Psoas muscle (tissue), 8 donors: ENCODE data around the gene CAPRIN1. TPM values are rescaled to one million over a fixed set of nuclear protein-coding genes. Genes with fewer than 3 reads are reported as not detected.
"Not testable (repeated sequence)": the region's sequence is repeated elsewhere in the genome, so short reads cannot be mapped to it uniquely, and the experiment has no call there.

Experiments used
- ATAC-seq, 4 donors: fragments of 200-7000 bp; cut with Tn5 transposase; one replicate each; pipeline ENCODE4 v1.9.1; 2020; ENCODE audit warnings: moderate library complexity in 3 of 4, mild to moderate bottlenecking in 2 of 4
- DNase-seq, 2 donors: peaks; one replicate each; pipeline ENCODE4 v3.0.0-alpha.2; 2020
- H3K27ac ChIP-seq: fragments of 200-600 bp; one replicate; pipeline ENCODE4 v1.8.0; 2022
- H3K27me3 ChIP-seq, 3 donors: fragments of 200-600 bp in 1 of 3; one replicate each; pipeline versions ENCODE4 v1.6.1 to v1.8.0; 2013 to 2022; ENCODE audit warnings: low read length in 2 of 3, mild to moderate bottlenecking in 2 of 3, moderate library complexity in 1 of 3; ENCODE audit not compliant: insufficient read depth in 3 of 3
- H3K36me3 ChIP-seq, 2 donors: fragments of 200-600 bp in 1 of 2; one replicate each; pipeline versions ENCODE4 v1.6.1 to v1.8.0; 2013 to 2022; ENCODE audit warnings: low read depth in 1 of 2, mild to moderate bottlenecking in 1 of 2, moderate library complexity in 1 of 2; ENCODE audit not compliant: insufficient read depth in 1 of 2
- H3K4me1 ChIP-seq: fragments of 200-600 bp; one replicate; pipeline ENCODE4 v1.8.0; 2022
- H3K4me3 ChIP-seq: fragments of 200-600 bp; one replicate; pipeline ENCODE4 v1.8.0; 2022; ENCODE audit warnings: mild to moderate bottlenecking
- H3K9me3 ChIP-seq: fragments of 200-600 bp; one replicate; pipeline ENCODE4 v1.8.0; 2022
- CTCF ChIP-seq: fragments of 200-600 bp; IDR thresholded peaks from one replicate; pipeline ENCODE4 v1.8.0; 2022; ENCODE audit warnings: antibody characterized with exemption
- WGBS, 3 donors: extraction: QIAGEN DNeasy Blood & Tissue Kit; methylation state at CpG; one replicate each; pipeline versions ENCODE4 v1.1.6 to v1.1.7; 2013; 5-methylcytosine and 5-hydroxymethylcytosine counted together
- intact Hi-C, 2 donors: fragments of 100-400 bp; cut with DNase I; formaldehyde crosslinking; loops; one replicate each; pipeline versions ENCODE4 v1.11.0 to v1.14.2; 2022
- polyA plus RNA-seq, 3 donors: library from polyadenylated mRNA; stranded (reverse); fragments of 200-250 nt; gene quantifications; one replicate each; pipeline ENCODE4 v1.2.3, GENCODE V29; 2013
- total RNA-seq, 4 donors: library from RNA; stranded (reverse); fragmentation: NEBNext Ultra II Directional in 2 of 4; extraction: Animal tissue kit (Norgen Biotek cat#: 25700) in 2 of 4; gene quantifications; one replicate each; pipeline versions ENCODE4 v1.2.1 to v1.2.4, GENCODE V29; 2021 to 2023
- donor health status: healthy with polysubstance abuse.
- donor health status: DM: no; HTN: no; CAD: no; lungs with moderate emphysema.
- donor health status: Bipolar disorder and iron deficiency.
- donor health status: healthy.
- donor health status: DM: yes; HTN: yes; CAD: no.
- donor health status: DM: no; HTN: no; CAD: no.
- donor health status: DM: no; HTN: no; CAD: no.
- donor health status: DM: yes; HTN: yes; CAD: no.

CAPRIN1 gene
- total and polyA plus RNA-seq, 7 donors: 31.4 to 122 (median 70.3) TPM

- intact Hi-C loops: loop anchor here (1.0 to 10.0 kb wide), 4 partner anchors 52 to 890 kb away; partner anchors contain the start of genes NAT10 (in 2 of the 2) and CSTF3 (in 1 of the 2)
- H3K27ac ChIP-seq: peak overlapping the region; percentile 95
- peak overlapping the region; percentile 92 for H3K4me3 ChIP-seq
- H3K4me1 ChIP-seq: peaks cover 52% of the 10 kb centered on the region
- no peaks in the 10 kb centered on the region for H3K27me3 ChIP-seq
- ATAC-seq (no peak), DNase-seq (peak; percentile 29 to 64)
- H3K36me3 ChIP-seq: peaks cover 3 to 15% of the 10 kb centered on the region in 2 donors
- no peak for TF ChIP-seq CTCF
- WGBS, 3 donors: 0 to 1% (median 1%) methylated on average over 40 of the region's 40 CpGs
- no peaks in the 10 kb centered on the region for H3K9me3 ChIP-seq
Observed at GRCh38 chr11:34052608-34053160, 1.2 kb downstream of the CAPRIN1 start.

GRCh38 chr11:34053161-34053686 is 1.7 kb downstream of the CAPRIN1 start:
- Histone ChIP-seq H3K9me3 (no peaks in the 10 kb centered on the region), H3K36me3 (peaks cover 3 to 15% of the 10 kb centered on the region in 2 donors), H3K27ac (peak overlapping the region; percentile 95), H3K4me3 (peak overlapping the region; percentile 92), H3K4me1 (peaks cover 57% of the 10 kb centered on the region), H3K27me3 (no peaks in the 10 kb centered on the region)
- intact Hi-C loops: loop anchor here (1.0 to 10.0 kb wide), 4 partner anchors 52 to 891 kb away; partner anchors contain the start of genes NAT10 (in 2 of the 2) and CSTF3 (in 1 of the 2)
- ATAC-seq: peak in 1 of 4 donors; percentile 19
- no peak for TF ChIP-seq CTCF
- 2 to 3% (median 2%) methylated on average over 23 to 24 of the region's 24 CpGs for WGBS, 3 donors
- peak; percentile 69 to 78 for DNase-seq

GRCh38 chr11:34054351-34054750 is 2.8 kb downstream of the CAPRIN1 start:
- peak overlapping the region; percentile 95 for H3K27ac ChIP-seq
- intact Hi-C loops: loop anchor here (5.0 to 10.0 kb wide), 3 partner anchors 50 to 892 kb away; partner anchors contain the start of genes NAT10 (in 2 of the 2) and CSTF3 (in 1 of the 2)
- WGBS, 3 donors: 80 to 85% (median 85%) methylated on average over 11 of the region's 11 CpGs

GRCh38 chr11:34055218-34056000 is 3.9 kb downstream of the CAPRIN1 start:
- no peak for TF ChIP-seq CTCF
- no peak overlapping the region for H3K27ac ChIP-seq
- peaks cover 71% of the 10 kb centered on the region for H3K4me1 ChIP-seq
- no peaks in the 10 kb centered on the region for H3K27me3 ChIP-seq
- H3K4me3 ChIP-seq: peak overlapping the region; percentile 16
- intact Hi-C loops: loop anchor here in 1 of 2 donors (10.0 kb wide), 1 partner anchor 49 kb away; the partner anchor contains the start of gene NAT10
- no peak for DNase-seq
- H3K36me3 ChIP-seq: peaks cover 3 to 15% of the 10 kb centered on the region in 2 donors
- no peaks in the 10 kb centered on the region for H3K9me3 ChIP-seq
- ATAC-seq: no peak
- WGBS, 3 donors: 92 to 96% (median 95%) methylated on average over 18 of the region's 18 CpGs

More at GRCh38 chr11:34054351-34054750, 2.8 kb downstream of the CAPRIN1 start:
- Histone ChIP-seq H3K36me3 (peaks cover 3 to 15% of the 10 kb centered on the region in 2 donors), H3K4me1 (peaks cover 68% of the 10 kb centered on the region), H3K4me3 (peak overlapping the region; percentile 92)
- not testable (repeated sequence) for H3K9me3 ChIP-seq, DNase-seq, ATAC-seq, H3K27me3 ChIP-seq
